ENCODE measurements around the gene MSRB1. TPM values are rescaled to one million over a fixed set of nuclear protein-coding genes. Genes with fewer than 3 reads are reported as not detected.

The MSRB1 gene
- polyA plus RNA-seq, 2 of the 4 experiments (the other 2 are of a cell fraction): 27.7 to 37.5 TPM

GRCh38 chr16:1945559-1946391 lies 2.8 kb upstream of the MSRB1 start:
- Histone ChIP-seq H3K27ac (no peak overlapping the region), H3K9me3 (no peaks in the 10 kb centered on the region), H3K4me1 (peaks cover 19% of the 10 kb centered on the region), H3K4me2 (no peak overlapping the region), H3K4me3 (no peak overlapping the region)
- ChIA-PET CTCF (interaction anchor here (0.8 to 2.5 kb wide), 10 partner anchors 9 to 82 kb away, joined by 3 to 11 read pairs (median 4); partner anchors contain the start of genes NDUFB10 and RPL3L), POLR2A (interaction anchor here (1.3 kb wide), 1 partner anchor 19 kb away, joined by 6 read pairs; the partner anchor contains the start of gene RPS2)
- ATAC-seq (no peak), DNase-seq (ENCODE audit: low read depth in 1 of 2, low spot score in 1 of 2) (no peak), FAIRE-seq (no peak)
- TF ChIP-seq HOXA7 (CRISPR knock-in tag; IDR thresholded peaks at IDR 0.05): no peak
- TF ChIP-seq HES2 (IDR thresholded peaks at IDR 0.05): no peak
- TF ChIP-seq CBX2 (IDR thresholded peaks at IDR 0.05; ENCODE audit: borderline replicate concordance, low read depth): no peak
- TF ChIP-seq KDM1A (IDR thresholded peaks at IDR 0.05; ENCODE audit: low read depth): no peak
- TF ChIP-seq HOXB5 (CRISPR knock-in tag; IDR thresholded peaks at IDR 0.05): no peak
- TF ChIP-seq EHMT2 (IDR thresholded peaks at IDR 0.05; ENCODE audit: low read depth): no peak
- no peak for TF ChIP-seq RARB (CRISPR knock-in tag; IDR thresholded peaks at IDR 0.05)
- no peak for TF ChIP-seq ATOH8 (CRISPR knock-in tag; IDR thresholded peaks at IDR 0.05; ENCODE audit: low read depth)
- no peak for TF ChIP-seq NR3C1 (IDR thresholded peaks at IDR 0.05)
- no peak for TF ChIP-seq RNF2 (IDR thresholded peaks at IDR 0.05; ENCODE audit: borderline replicate concordance, low read depth)
- no peak for TF ChIP-seq KDM5A (IDR thresholded peaks at IDR 0.05)
- no peak for TF ChIP-seq FOSB (CRISPR knock-in tag; IDR thresholded peaks at IDR 0.05)
- no peak for TF ChIP-seq EHF (CRISPR knock-in tag; IDR thresholded peaks at IDR 0.05)
- TF ChIP-seq CHD2 (IDR thresholded peaks at IDR 0.05; ENCODE audit: low read length, partially characterized antibody): no peak
- 79% methylated on average over 19 of the region's 19 CpGs for WGBS (ENCODE audit: missing lambda C conversion rate)

- WGBS (ENCODE audit: missing lambda C conversion rate): 94% methylated on average over 16 of the region's 21 CpGs
- TF ChIP-seq POLR2AphosphoS2 (conservative IDR thresholded peaks at IDR 0.05; ENCODE audit: low read length): no peak
- H3K9me3 ChIP-seq: no peaks in the 10 kb centered on the region
- H3K4me1 ChIP-seq: peaks cover 19% of the 10 kb centered on the region
- no peak for DNase-seq (ENCODE audit: low read depth in 1 of 2, low spot score in 1 of 2)
- no peak for FAIRE-seq
- H3K27ac ChIP-seq: no peak overlapping the region
- ATAC-seq: no peak
- CTCF ChIA-PET: interaction anchor here (1.7 to 2.3 kb wide), 4 partner anchors 9 to 76 kb away, joined by 3 to 8 read pairs (median 6); partner anchors contain the start of gene RPL3L
- H3K4me2 ChIP-seq: no peak overlapping the region
- POLR2A ChIA-PET: interaction anchor here (0.6 to 1.9 kb wide), 2 partner anchors 16 to 211 kb away, joined by 4 to 9 read pairs; partner anchors contain the start of gene TRAF7
- no peak overlapping the region for H3K4me3 ChIP-seq
Measured at GRCh38 chr16:1944612-1945199, 1.7 kb upstream of the MSRB1 start.

GRCh38 chr16:1942047-1942809 lies 771 bp downstream of the MSRB1 start:
- peak overlapping the region; percentile 86 for H3K4me2 ChIP-seq
- ChIA-PET CTCF (interaction anchor here (0.7 to 7.1 kb wide), 12 partner anchors 10 to 198 kb away, joined by 3 to 63 read pairs (median 6); partner anchors contain the start of genes RNF151 and RPS2), POLR2A (no interaction called here)
- FAIRE-seq (no peak), ATAC-seq (peak; percentile 12 to 29; a peak in 5 of 6 replicates), DNase-seq (ENCODE audit: low read depth in 1 of 2, low spot score in 1 of 2) (no peak)
- no peaks in the 10 kb centered on the region for H3K9me3 ChIP-seq
- 25% methylated on average over 13 of the region's 17 CpGs for WGBS (ENCODE audit: missing lambda C conversion rate)
- TF ChIP-seq REST (IDR thresholded peaks at IDR 0.05) (no peak), MAFK (IDR thresholded peaks at IDR 0.05; ENCODE audit: partially characterized antibody) (no peak), CTCF (IDR thresholded peaks at IDR 0.05) (no peak), ATOH8 (CRISPR knock-in tag; IDR thresholded peaks at IDR 0.05; ENCODE audit: low read depth) (no peak), MAZ (IDR thresholded peaks at IDR 0.05; ENCODE audit: borderline replicate concordance, low read depth, low read length) (no peak), SMC3 (IDR thresholded peaks at IDR 0.05) (no peak)
- H3K4me1 ChIP-seq: peaks cover 19% of the 10 kb centered on the region
- peak overlapping the region; percentile 84 for H3K4me3 ChIP-seq
- H3K27ac ChIP-seq: peak overlapping the region; percentile 79 to 92

Data from A549 (cell line).